AG09309 (cell line): ENCODE data around the gene C1orf174.
"Not testable (repeated sequence)": the region's sequence is repeated elsewhere in the genome, so short reads cannot be mapped to it uniquely, and the experiment has no call there.

Experiments
- DNase-seq: peaks from one replicate; pipeline ENCODE4 v3.0.0-alpha.2; 2010; ENCODE audit warnings: low read depth
- H3K4me3 ChIP-seq: 2 replicates; pipeline ENCODE4 v1.5.1; 2011; ENCODE audit warnings: mild to moderate bottlenecking, low read depth, low read length, moderate library complexity; ENCODE audit not compliant: control insufficient read depth
- TF ChIP-seq, protein P1 (sequence below): IDR thresholded peaks from 2 replicates; pipeline ENCODE4 v1.5.1; 2011; ENCODE audit warnings: mild to moderate bottlenecking, low read depth, low read length, inconsistent platforms; ENCODE audit not compliant: insufficient read depth, control insufficient read depth; ENCODE audit errors: missing control alignments

C1orf174 gene

GRCh38 chr1:3921765-3922164 lies 21.7 kb upstream of the C1orf174 start:
- H3K4me3 ChIP-seq: no peak overlapping the region
- TF ChIP-seq, protein P1, sequence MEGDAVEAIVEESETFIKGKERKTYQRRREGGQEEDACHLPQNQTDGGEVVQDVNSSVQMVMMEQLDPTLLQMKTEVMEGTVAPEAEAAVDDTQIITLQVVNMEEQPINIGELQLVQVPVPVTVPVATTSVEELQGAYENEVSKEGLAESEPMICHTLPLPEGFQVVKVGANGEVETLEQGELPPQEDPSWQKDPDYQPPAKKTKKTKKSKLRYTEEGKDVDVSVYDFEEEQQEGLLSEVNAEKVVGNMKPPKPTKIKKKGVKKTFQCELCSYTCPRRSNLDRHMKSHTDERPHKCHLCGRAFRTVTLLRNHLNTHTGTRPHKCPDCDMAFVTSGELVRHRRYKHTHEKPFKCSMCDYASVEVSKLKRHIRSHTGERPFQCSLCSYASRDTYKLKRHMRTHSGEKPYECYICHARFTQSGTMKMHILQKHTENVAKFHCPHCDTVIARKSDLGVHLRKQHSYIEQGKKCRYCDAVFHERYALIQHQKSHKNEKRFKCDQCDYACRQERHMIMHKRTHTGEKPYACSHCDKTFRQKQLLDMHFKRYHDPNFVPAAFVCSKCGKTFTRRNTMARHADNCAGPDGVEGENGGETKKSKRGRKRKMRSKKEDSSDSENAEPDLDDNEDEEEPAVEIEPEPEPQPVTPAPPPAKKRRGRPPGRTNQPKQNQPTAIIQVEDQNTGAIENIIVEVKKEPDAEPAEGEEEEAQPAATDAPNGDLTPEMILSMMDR: no peak

GRCh38 chr1:3919706-3920105 lies 19.6 kb upstream of the C1orf174 start:
- H3K4me3 ChIP-seq: no peak overlapping the region
- DNase-seq: no peak

More at GRCh38 chr1:3921765-3922164, 21.7 kb upstream of the C1orf174 start:
- no peak for DNase-seq

DNA sequence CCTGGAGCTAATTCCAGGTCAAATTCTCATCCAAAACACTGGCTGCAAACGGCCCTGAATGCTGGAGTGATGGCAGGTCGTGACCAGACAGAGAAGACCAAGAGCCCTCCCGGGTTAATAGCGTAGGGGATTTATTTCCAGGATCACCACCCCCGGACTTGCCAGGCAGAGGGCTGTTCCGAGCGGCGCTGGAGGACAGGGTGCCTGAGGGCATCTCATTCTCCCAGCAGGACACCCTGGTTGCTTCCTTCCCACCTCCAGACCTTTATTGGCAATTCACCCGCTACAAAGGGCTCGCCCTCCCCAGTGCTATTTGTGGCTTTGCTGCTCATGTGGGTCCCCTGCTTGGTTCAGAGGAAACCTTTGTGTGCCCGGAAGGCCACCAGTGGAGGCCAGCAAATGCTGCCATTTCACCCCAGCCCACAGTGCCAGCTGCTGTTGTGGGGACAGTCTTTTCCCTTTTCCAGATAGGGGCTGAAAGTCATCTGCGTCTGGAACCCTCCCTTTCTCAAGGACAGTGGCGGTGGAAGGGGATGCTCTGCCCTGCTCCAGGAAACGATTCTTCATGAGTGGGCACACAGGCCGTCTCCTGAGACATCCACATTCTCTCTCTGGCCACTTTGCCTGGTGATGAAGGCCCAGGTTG lies 19.0 kb upstream of the C1orf174 start:
- TF ChIP-seq, protein P1: no peak
- H3K4me3 ChIP-seq: no peak overlapping the region
- no peak for DNase-seq

More at GRCh38 chr1:3919706-3920105, 19.6 kb upstream of the C1orf174 start:
- TF ChIP-seq, protein P1: no peak

- H3K4me3 ChIP-seq, DNase-seq: not testable (repeated sequence)
Observed at GRCh38 chr1:3918359-3918758, 18.3 kb upstream of the C1orf174 start.

GRCh38 chr1:3917761-3918160 lies 17.7 kb upstream of the C1orf174 start:
- H3K4me3 ChIP-seq: no peak overlapping the region

DNA sequence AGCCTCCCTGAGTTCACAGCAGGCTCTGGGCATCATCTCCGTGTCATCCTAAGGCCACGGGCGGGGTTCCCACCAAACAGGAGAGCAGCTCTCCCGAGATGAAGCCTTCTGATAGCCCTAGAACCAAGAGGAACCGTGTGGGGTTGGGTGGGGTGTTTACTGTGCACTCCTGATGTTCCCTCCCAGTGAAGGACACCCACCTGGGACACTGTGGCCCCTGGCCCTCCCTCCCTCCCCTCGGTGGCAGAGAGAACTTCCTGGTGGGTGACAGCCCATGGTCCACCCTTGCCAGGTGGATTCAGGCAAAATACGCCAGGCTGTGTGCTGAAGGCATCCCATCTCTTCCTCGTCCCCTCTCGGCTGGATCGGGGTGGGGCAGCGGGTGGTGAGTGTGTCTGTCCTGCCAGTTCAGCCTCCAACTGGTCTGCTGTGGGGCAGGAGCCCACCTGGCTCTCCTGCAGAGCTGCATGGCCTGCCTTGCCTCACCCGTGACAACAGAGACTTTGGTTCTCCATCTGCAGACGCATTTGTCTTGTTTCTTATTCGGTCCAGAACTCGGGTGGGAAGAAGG lies 15.6 kb upstream of the C1orf174 start:
- H3K4me3 ChIP-seq: no peak overlapping the region
- TF ChIP-seq, protein P1: no peak
- DNase-seq: no peak

More at GRCh38 chr1:3917761-3918160, 17.7 kb upstream of the C1orf174 start:
- DNase-seq: no peak
- TF ChIP-seq, protein P1: no peak

DNA sequence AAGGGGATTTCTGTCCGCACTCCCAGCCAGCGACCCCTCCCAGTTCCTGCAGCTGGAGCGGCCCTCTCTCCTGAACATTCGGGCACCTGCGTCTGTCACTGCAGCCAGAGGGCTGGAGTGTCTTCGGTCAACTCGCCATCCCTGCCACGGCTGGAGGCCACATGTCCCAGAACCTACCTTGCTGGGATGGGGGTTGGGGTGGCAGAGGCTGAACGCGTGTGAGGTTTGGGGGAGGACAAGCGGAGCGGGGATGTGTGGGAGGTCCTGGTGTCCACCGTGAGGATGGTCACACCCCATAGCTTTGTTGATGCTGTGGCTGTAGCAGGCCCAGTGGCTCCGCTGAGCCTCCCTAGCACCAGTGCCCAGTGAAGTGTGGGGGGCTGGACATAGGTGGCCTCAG lies 14.8 kb upstream of the C1orf174 start:
- TF ChIP-seq, protein P1: no peak

More for the DNA sequence above, 14.8 kb upstream of the C1orf174 start:
- no peak for DNase-seq
- H3K4me3 ChIP-seq: no peak overlapping the region
